ENCODE results near the gene SIAH2. TPM values are rescaled to one million over a fixed set of nuclear protein-coding genes. Genes with fewer than 3 reads are reported as not detected.
A peak's percentile ranks its signal among the peaks of the same experiment; 100 is the strongest.

The SIAH2 gene
- polyA plus RNA-seq, 3 donors from 2014 or later, result 22.7 to 29.1 (median 25.5) TPM

GRCh38 chr3:150741497-150742140 is 21.4 kb downstream of the SIAH2 start:
- H3K4me3 Mint-ChIP-seq, result no peak overlapping the region
- DNase-seq, result no peak
- no peaks in the 10 kb centered on the region for H3K9me3 Mint-ChIP-seq
- peaks cover 0 to 3% (median 2%) of the 10 kb centered on the region in 3 donors for H3K27me3 Mint-ChIP-seq (ENCODE audit: low read depth in 3 of 3)
- H3K27ac Mint-ChIP-seq, result peak overlapping the region in 2 of 6 donors; percentile 17 to 34
- peaks cover 21 to 55% of the 10 kb centered on the region in 2 donors for H3K4me1 Mint-ChIP-seq
- peaks cover 0 to 13% (median 7%) of the 10 kb centered on the region in 3 donors for H3K36me3 Mint-ChIP-seq

- peaks cover 1 to 13% (median 7%) of the 10 kb centered on the region in 3 donors for H3K36me3 Mint-ChIP-seq
- H3K9me3 Mint-ChIP-seq, result no peaks in the 10 kb centered on the region
- H3K27me3 Mint-ChIP-seq (ENCODE audit: low read depth in 3 of 3), result peaks cover 0 to 3% (median 1%) of the 10 kb centered on the region in 3 donors
- no peak for DNase-seq
- peak overlapping the region in 3 of 6 donors; percentile 3 to 41 (median 34) for H3K27ac Mint-ChIP-seq
- H3K4me1 Mint-ChIP-seq, result peaks cover 16 to 50% of the 10 kb centered on the region in 2 donors
- H3K4me3 Mint-ChIP-seq, result no peak overlapping the region
These were observed 22.1 kb downstream of the SIAH2 start for GRCh38 chr3:150740733-150741496.

- Mint-ChIP-seq H3K27ac (peak overlapping the region in 3 of 6 donors; percentile 14 to 36 (median 20)), H3K9me3 (no peaks in the 10 kb centered on the region), H3K4me1 (peaks cover 12 to 44% of the 10 kb centered on the region in 2 donors), H3K36me3 (peaks cover 6 to 10% (median 7%) of the 10 kb centered on the region in 3 donors), H3K27me3 (ENCODE audit: low read depth in 3 of 3) (peaks cover 0 to 3% (median 2%) of the 10 kb centered on the region in 3 donors), H3K4me3 (no peak overlapping the region)
- no peak for DNase-seq
These were observed 22.9 kb downstream of the SIAH2 start for GRCh38 chr3:150739877-150740645.

- no peaks in the 10 kb centered on the region for H3K9me3 Mint-ChIP-seq
- peak overlapping the region in 1 of 6 donors; percentile 19 for H3K27ac Mint-ChIP-seq
- peaks cover 7 to 10% (median 9%) of the 10 kb centered on the region in 3 donors for H3K36me3 Mint-ChIP-seq
- no peak for DNase-seq
- H3K4me3 Mint-ChIP-seq, result no peak overlapping the region
- H3K27me3 Mint-ChIP-seq (ENCODE audit: low read depth in 3 of 3), result peaks cover 0 to 3% (median 2%) of the 10 kb centered on the region in 3 donors
- peaks cover 12 to 37% of the 10 kb centered on the region in 2 donors for H3K4me1 Mint-ChIP-seq
These were observed 23.6 kb downstream of the SIAH2 start for GRCh38 chr3:150739200-150739863.

GRCh38 chr3:150738688-150739087 is 24.3 kb downstream of the SIAH2 start:
- Mint-ChIP-seq H3K36me3 (peaks cover 7 to 10% (median 9%) of the 10 kb centered on the region in 3 donors), H3K4me1 (peaks cover 9 to 30% of the 10 kb centered on the region in 2 donors), H3K27ac (no peak overlapping the region), H3K27me3 (ENCODE audit: low read depth in 3 of 3) (peaks cover 0 to 3% (median 2%) of the 10 kb centered on the region in 3 donors), H3K4me3 (no peak overlapping the region), H3K9me3 (no peaks in the 10 kb centered on the region)
- no peak for DNase-seq

GRCh38 chr3:150737874-150738679 is 24.9 kb downstream of the SIAH2 start:
- Mint-ChIP-seq H3K36me3 (peaks cover 7 to 10% (median 9%) of the 10 kb centered on the region in 3 donors), H3K27ac (peak overlapping the region in 1 of 6 donors; percentile 35), H3K27me3 (ENCODE audit: low read depth in 3 of 3) (peaks cover 0 to 3% (median 2%) of the 10 kb centered on the region in 3 donors), H3K4me3 (no peak overlapping the region), H3K9me3 (no peaks in the 10 kb centered on the region), H3K4me1 (peaks cover 4 to 24% of the 10 kb centered on the region in 2 donors)
- no peak for DNase-seq

GRCh38 chr3:150736903-150737832 is 25.8 kb downstream of the SIAH2 start:
- Mint-ChIP-seq H3K36me3 (peaks cover under 1 to 9% (median 4%) of the 10 kb centered on the region in 3 donors), H3K27ac (peak overlapping the region in 1 of 6 donors; percentile 35), H3K9me3 (no peaks in the 10 kb centered on the region), H3K4me1 (peaks cover 4 to 15% of the 10 kb centered on the region in 2 donors), H3K27me3 (ENCODE audit: low read depth in 3 of 3) (peaks cover 0 to 2% (median under 1%) of the 10 kb centered on the region in 3 donors), H3K4me3 (no peak overlapping the region)
- no peak for DNase-seq

GRCh38 chr3:150736316-150736719 is 26.7 kb downstream of the SIAH2 start:
- Mint-ChIP-seq H3K27ac (peak overlapping the region in 1 of 6 donors; percentile 13), H3K9me3 (no peaks in the 10 kb centered on the region), H3K27me3 (ENCODE audit: low read depth in 3 of 3) (peaks cover 0 to 2% (median 0%) of the 10 kb centered on the region in 3 donors), H3K4me1 (peaks cover 2 to 12% of the 10 kb centered on the region in 2 donors), H3K36me3 (peaks cover under 1 to 9% (median 3%) of the 10 kb centered on the region in 3 donors), H3K4me3 (no peak overlapping the region)
- DNase-seq, result no peak

- Mint-ChIP-seq H3K27ac (no peak overlapping the region), H3K9me3 (no peaks in the 10 kb centered on the region), H3K27me3 (ENCODE audit: low read depth in 3 of 3) (peaks cover 0 to 2% (median 0%) of the 10 kb centered on the region in 3 donors), H3K4me1 (no peaks in the 10 kb centered on the region), H3K4me3 (no peak overlapping the region), H3K36me3 (peaks cover 0 to 12% (median 6%) of the 10 kb centered on the region in 3 donors)
- DNase-seq, result no peak
These were observed 28.2 kb downstream of the SIAH2 start for GRCh38 chr3:150734795-150735119.

GRCh38 chr3:150733936-150734794 is 28.8 kb downstream of the SIAH2 start:
- no peaks in the 10 kb centered on the region for H3K9me3 Mint-ChIP-seq
- H3K4me1 Mint-ChIP-seq, result no peaks in the 10 kb centered on the region
- no peak overlapping the region for H3K27ac Mint-ChIP-seq
- H3K36me3 Mint-ChIP-seq, result peaks cover 0 to 13% (median 6%) of the 10 kb centered on the region in 3 donors
- no peak overlapping the region for H3K4me3 Mint-ChIP-seq
- peaks cover 0 to 2% (median 0%) of the 10 kb centered on the region in 3 donors for H3K27me3 Mint-ChIP-seq (ENCODE audit: low read depth in 3 of 3)
- DNase-seq, result no peak

- Mint-ChIP-seq H3K36me3 (peaks cover 0 to 13% (median 6%) of the 10 kb centered on the region in 3 donors), H3K9me3 (no peaks in the 10 kb centered on the region), H3K27ac (no peak overlapping the region), H3K4me3 (no peak overlapping the region), H3K27me3 (ENCODE audit: low read depth in 3 of 3) (peaks cover 0 to 2% (median 0%) of the 10 kb centered on the region in 3 donors), H3K4me1 (no peaks in the 10 kb centered on the region)
- no peak for DNase-seq
These were observed 29.5 kb downstream of the SIAH2 start for GRCh38 chr3:150733373-150733935.

Measured in immature natural killer cell (primary cell).